Transverse colon (tissue), 4 donors: Measurements from ENCODE around the gene PRG2. TPM values are rescaled to one million over a fixed set of nuclear protein-coding genes. Genes with fewer than 3 reads are reported as not detected.

Experiments
- DNase-seq: peaks from one replicate; pipeline ENCODE4 v3.0.0-alpha.2; 2019
- H3K27ac ChIP-seq, 4 donors: fragments of 200-600 bp; sonication (generic); 2 replicates each; pipeline ENCODE4 v1.5.1; 2016 to 2018; ENCODE audit warnings: inconsistent platforms in 4 of 4
- H3K27me3 ChIP-seq: fragments of 200-600 bp; sonication (generic); 2 replicates; pipeline ENCODE4 v1.5.1; 2017; ENCODE audit warnings: inconsistent platforms
- H3K36me3 ChIP-seq, 4 donors: fragments of 200-600 bp; sonication (generic); 2 replicates each; pipeline ENCODE4 v1.5.1; 2017 to 2019; ENCODE audit warnings: inconsistent platforms in 4 of 4
- H3K4me1 ChIP-seq, 4 donors: fragments of 200-600 bp; sonication (generic); 2 replicates each; pipeline ENCODE4 v1.5.1; 2017 to 2020; ENCODE audit warnings: inconsistent platforms in 4 of 4
- H3K4me3 ChIP-seq, 4 donors: fragments of 200-600 bp; sonication (generic); 1 replicate in 1 of 4; 2 replicates in 3 of 4; pipeline versions ENCODE4 v1.5.1 to v1.6.1; 2017 to 2019; ENCODE audit warnings: inconsistent platforms in 4 of 4
- H3K9me3 ChIP-seq, 2 donors: fragments of 200-600 bp; sonication (generic); 2 replicates each; pipeline ENCODE4 v1.5.1; 2017 to 2019; ENCODE audit warnings: inconsistent platforms in 2 of 2
- EP300 ChIP-seq: sonication (generic); formaldehyde crosslinking; IDR thresholded peaks from one replicate; pipeline ENCODE4 v1.6.1; 2017; ENCODE audit warnings: antibody characterized with exemption, low read depth
- POLR2A ChIP-seq: fragments of 450-650 bp; IDR thresholded peaks from one replicate; pipeline ENCODE4 v1.6.1; 2016; ENCODE audit warnings: antibody characterized with exemption, mild to moderate bottlenecking, moderate library complexity
- POLR2AphosphoS5 ChIP-seq, 3 donors: sonication (generic); formaldehyde crosslinking; IDR thresholded peaks; one replicate each; pipeline ENCODE4 v1.6.1; 2016; ENCODE audit warnings: antibody characterized with exemption in 3 of 3
- WGBS, 2 donors: methylation state at CpG; one replicate each; pipeline ENCODE4 v1.1.5; 2018; ENCODE audit warnings: low coverage in 1 of 2; 5-methylcytosine and 5-hydroxymethylcytosine counted together
- in situ Hi-C, 4 donors: fragments of 200-750 bp; cut with MboI; loops; one replicate each; pipeline versions ENCODE4 v1.15.0 to v1.15.1; 2017; ENCODE audit warnings: low sequenced_read_pairs in 3 of 4, low pct_ligation_motif_present in 1 of 4, low pct_unique_long_range_greater_than_20kb in 1 of 4
- intact Hi-C: fragments of 100-400 bp; cut with DNase I; formaldehyde crosslinking; loops from one replicate; pipeline ENCODE4 v1.15.1; 2023; ENCODE audit warnings: low total_unique reads
- total RNA-seq, 4 donors: library from RNA; depleted of rRNA; stranded (reverse); fragments of >200 nt; gene quantifications; one replicate each; pipeline ENCODE4 v1.1.0, GENCODE V29; 2016
- TF ChIP-seq, protein P1 (sequence below), 5 experiments: fragments of 200-600 bp in 3 of 5; fragments of 450-650 bp in 2 of 5; sonication (generic) in 3 of 5; IDR thresholded peaks; 1 replicate in 2 of 5; 2 replicates in 3 of 5; pipeline ENCODE4 v1.5.1; 2016 to 2017; ENCODE audit warnings: antibody characterized with exemption in 5 of 5, inconsistent platforms in 3 of 5, mild to moderate bottlenecking in 2 of 5, moderate library complexity in 1 of 5

Gene PRG2
- total RNA-seq, 4 donors from 2014 or later, result not detected

DNA sequence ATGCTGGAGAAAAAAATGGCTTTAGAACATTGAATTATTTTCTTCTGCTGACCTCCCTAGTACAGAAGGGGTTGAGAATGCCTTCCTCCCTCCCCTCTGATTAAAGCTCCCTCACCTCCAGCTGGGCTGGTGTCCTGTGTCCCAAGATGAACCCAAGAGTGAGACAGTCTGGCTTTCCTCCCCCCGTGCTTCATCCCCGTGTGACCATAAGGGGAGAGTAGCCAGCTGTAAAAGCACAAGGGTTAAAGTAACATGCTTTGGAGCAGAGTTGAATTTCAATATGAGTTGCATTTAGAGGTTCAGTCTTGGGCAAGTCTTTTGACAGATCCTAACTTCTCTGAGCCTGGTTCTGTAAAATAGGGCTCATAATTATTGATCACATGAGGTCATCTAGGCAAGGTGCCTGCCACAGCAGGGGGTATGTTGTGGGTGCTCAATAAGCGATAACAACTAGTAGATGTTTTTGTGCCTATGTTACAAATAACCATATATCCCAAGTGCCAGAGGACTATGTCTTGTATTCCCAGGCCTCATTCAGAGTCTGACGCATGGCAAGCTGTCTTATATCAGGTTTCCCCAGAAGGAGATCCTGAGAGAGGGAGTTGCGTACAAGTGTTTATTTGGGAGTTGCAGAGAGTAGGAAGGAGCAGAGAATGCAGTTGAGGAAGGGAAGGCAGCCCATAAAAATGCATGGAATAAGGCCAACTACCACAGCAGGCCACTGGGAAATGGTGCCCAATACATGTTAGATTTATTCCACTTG, 4.1 kb downstream of the PRG2 start:
- H3K4me1 ChIP-seq, result no peaks in the 10 kb centered on the region
- H3K27ac ChIP-seq, result no peak overlapping the region
- WGBS, 2 donors, result 80 to 81% methylated on average over 3 to 5 of the region's 5 CpGs
- no peaks in the 10 kb centered on the region for H3K9me3 ChIP-seq
- intact Hi-C loops, result no loop called here
- no peak for TF ChIP-seq POLR2AphosphoS5 (IDR thresholded peaks at IDR 0.05)
- TF ChIP-seq EP300, result no peak
- TF ChIP-seq, protein P1, sequence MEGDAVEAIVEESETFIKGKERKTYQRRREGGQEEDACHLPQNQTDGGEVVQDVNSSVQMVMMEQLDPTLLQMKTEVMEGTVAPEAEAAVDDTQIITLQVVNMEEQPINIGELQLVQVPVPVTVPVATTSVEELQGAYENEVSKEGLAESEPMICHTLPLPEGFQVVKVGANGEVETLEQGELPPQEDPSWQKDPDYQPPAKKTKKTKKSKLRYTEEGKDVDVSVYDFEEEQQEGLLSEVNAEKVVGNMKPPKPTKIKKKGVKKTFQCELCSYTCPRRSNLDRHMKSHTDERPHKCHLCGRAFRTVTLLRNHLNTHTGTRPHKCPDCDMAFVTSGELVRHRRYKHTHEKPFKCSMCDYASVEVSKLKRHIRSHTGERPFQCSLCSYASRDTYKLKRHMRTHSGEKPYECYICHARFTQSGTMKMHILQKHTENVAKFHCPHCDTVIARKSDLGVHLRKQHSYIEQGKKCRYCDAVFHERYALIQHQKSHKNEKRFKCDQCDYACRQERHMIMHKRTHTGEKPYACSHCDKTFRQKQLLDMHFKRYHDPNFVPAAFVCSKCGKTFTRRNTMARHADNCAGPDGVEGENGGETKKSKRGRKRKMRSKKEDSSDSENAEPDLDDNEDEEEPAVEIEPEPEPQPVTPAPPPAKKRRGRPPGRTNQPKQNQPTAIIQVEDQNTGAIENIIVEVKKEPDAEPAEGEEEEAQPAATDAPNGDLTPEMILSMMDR (IDR thresholded peaks at IDR 0.05), result no peak
- no peak for TF ChIP-seq POLR2A
- no peak for DNase-seq
- no peaks in the 10 kb centered on the region for H3K36me3 ChIP-seq
- in situ Hi-C loops, result no loop called here
- no peak overlapping the region for H3K4me3 ChIP-seq
- no peaks in the 10 kb centered on the region for H3K27me3 ChIP-seq

DNA sequence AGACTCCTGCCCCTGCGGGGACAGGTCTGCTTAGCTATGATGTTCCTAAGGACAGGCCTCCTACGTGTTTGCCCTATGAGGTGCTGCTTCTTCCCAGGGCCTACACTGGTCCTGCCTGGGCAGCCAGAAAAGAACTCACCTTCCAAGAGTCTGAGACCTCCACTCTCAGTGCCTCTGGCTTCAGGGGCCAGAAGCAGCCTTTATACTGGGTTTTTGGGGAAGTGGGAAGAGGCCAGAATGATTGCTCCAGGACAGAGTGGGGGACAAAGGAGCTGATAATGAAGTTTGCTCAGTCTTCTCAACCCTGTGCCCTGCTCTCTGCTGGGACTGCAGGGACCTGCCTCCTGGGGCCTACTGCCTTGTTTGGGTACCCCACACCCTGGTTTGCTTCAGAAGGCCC, 9.5 kb downstream of the PRG2 start, which contains the start of gene PRG3:
PRG3 (minus strand) TSS at position 176 of the 400 bp plus-strand sequence. CDS start 442 bp downstream, outside the sequence.
- intact Hi-C loops (no loop called here), in situ Hi-C loops (no loop called here)
- WGBS, 2 donors, result 47% methylated on average over 2 of the region's 2 CpGs; no CpG with 5 or more reads in 1 of the 2 donors
- no peaks in the 10 kb centered on the region for H3K36me3 ChIP-seq
- H3K27ac ChIP-seq, result no peak within 1 kb of the TSS
- H3K9me3 ChIP-seq, result no peaks in the 10 kb centered on the region
- no peaks in the 10 kb centered on the region for H3K4me1 ChIP-seq
- no peaks in the 10 kb centered on the region for H3K27me3 ChIP-seq
- TF ChIP-seq POLR2A, result no peak
- TF ChIP-seq, protein P1 (IDR thresholded peaks at IDR 0.05), result no peak
- no peak for TF ChIP-seq POLR2AphosphoS5 (IDR thresholded peaks at IDR 0.05)
- no peak for TF ChIP-seq EP300
- no peak within 1 kb of the TSS for H3K4me3 ChIP-seq
- DNase-seq, result no peak

DNA sequence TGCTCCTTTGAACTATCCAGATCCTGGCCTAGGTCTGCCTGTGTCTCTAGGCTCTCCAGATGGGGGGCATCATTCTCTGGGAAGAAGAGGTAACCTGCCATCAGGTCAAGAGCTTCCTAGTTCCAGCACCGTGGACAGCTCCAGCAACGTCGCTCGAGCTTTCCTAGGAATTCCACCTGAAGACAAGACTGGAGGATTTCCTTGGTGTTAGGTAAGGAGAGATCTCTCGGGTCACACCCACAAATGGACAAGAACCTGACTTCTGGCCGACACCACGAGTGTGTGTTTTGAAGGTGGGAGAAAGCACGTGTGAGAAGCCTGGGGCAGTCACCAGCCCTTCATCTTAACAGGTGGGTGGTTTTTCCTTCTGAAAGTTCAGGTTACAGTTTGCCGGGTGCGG, 10.7 kb downstream of the PRG2 start:
- intact Hi-C loops (no loop called here), in situ Hi-C loops (no loop called here)
- TF ChIP-seq, protein P1 (IDR thresholded peaks at IDR 0.05), result no peak
- no peak for TF ChIP-seq POLR2A
- no peak for TF ChIP-seq EP300
- no peak for TF ChIP-seq POLR2AphosphoS5 (IDR thresholded peaks at IDR 0.05)
- Histone ChIP-seq H3K9me3 (no peaks in the 10 kb centered on the region), H3K27me3 (no peaks in the 10 kb centered on the region), H3K27ac (no peak overlapping the region), H3K36me3 (no peaks in the 10 kb centered on the region), H3K4me1 (no peaks in the 10 kb centered on the region), H3K4me3 (no peak overlapping the region)
- 35% methylated on average over 10 of the region's 10 CpGs; no CpG with 5 or more reads in 1 of the 2 donors for WGBS, 2 donors
- no peak for DNase-seq

DNA sequence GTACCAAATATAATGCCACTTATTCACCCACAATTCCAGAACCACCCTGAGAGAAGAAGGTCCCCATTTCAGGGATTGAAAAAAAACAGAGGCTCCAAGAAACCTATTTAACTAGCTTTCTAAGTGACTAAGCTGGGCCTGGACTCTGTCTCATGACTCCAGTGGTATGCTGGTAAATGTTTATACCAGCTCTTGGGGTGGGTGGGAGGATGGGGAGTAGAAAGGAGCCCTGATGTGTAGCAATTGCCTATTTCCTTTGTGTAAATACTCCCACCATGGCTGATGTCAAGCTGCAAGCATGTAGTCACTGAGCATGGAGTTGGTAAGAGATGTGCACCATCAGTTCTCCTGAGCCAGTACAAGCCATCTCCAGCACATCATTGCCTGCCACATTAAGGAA, 12.3 kb downstream of the PRG2 start:
- no peaks in the 10 kb centered on the region for H3K4me1 ChIP-seq
- intact Hi-C loops (no loop called here), in situ Hi-C loops (no loop called here)
- no peaks in the 10 kb centered on the region for H3K9me3 ChIP-seq
- DNase-seq, result no peak
- H3K36me3 ChIP-seq, result no peaks in the 10 kb centered on the region
- no peak overlapping the region for H3K27ac ChIP-seq
- no peaks in the 10 kb centered on the region for H3K27me3 ChIP-seq
- no peak overlapping the region for H3K4me3 ChIP-seq
- TF ChIP-seq, protein P1 (IDR thresholded peaks at IDR 0.05), result no peak
- no peak for TF ChIP-seq POLR2A
- TF ChIP-seq EP300, result no peak
- TF ChIP-seq POLR2AphosphoS5 (IDR thresholded peaks at IDR 0.05), result no peak
